ENCODE data around the gene IGSF8. TPM values are rescaled to one million over a fixed set of nuclear protein-coding genes. Genes with fewer than 3 reads are reported as not detected.

IGSF8 gene
- total RNA-seq, 1 donor from 2014 or later, result 42.8 TPM

DNA sequence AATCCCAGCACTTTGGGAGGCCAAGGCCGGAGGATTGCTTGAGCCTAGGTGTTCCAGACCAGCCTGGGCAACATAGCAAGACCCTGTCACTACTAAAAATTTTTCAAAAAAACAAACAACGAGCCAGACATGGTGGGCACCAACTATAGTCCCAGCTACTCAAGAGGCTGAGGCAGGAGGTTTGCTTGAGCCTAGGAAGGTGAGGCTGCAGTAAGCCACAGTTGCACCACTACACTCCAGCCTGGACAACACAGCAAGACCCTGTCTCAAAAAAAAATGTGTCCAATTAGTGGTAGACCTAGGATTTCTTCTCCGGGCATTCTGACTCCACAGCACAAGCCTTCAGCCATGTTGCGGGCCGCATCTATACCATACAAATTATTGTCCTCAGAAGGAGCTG is 6.7 kb upstream of the IGSF8 start:
- Mint-ChIP-seq H3K27me3 (ENCODE audit: low read depth, unreplicated experiment) (peaks cover 12% of the 10 kb centered on the region), H3K4me3 (ENCODE audit: unreplicated experiment) (no peak overlapping the region), H3K9me3 (ENCODE audit: unreplicated experiment) (peaks cover 2% of the 10 kb centered on the region), H3K27ac (ENCODE audit: unreplicated experiment) (no peak overlapping the region), H3K4me1 (ENCODE audit: low read depth, unreplicated experiment) (peaks cover 32% of the 10 kb centered on the region), H3K36me3 (ENCODE audit: low read depth, unreplicated experiment) (no peaks in the 10 kb centered on the region)
- no peaks in the 10 kb centered on the region for H4K20me1 ChIP-seq (ENCODE audit: insufficient read depth, low read length)
- H3K4me3 ChIP-seq (ENCODE audit: insufficient read depth, low read depth, low read length), result no peak overlapping the region
- no peaks in the 10 kb centered on the region for H3K9me3 ChIP-seq (ENCODE audit: insufficient read depth, low read depth, low read length)
- H3K4me2 ChIP-seq (ENCODE audit: low read length), result no peak overlapping the region
- DNase-seq (ENCODE audit: low read depth) (no peak), FAIRE-seq (no peak)
- H3K9ac ChIP-seq (ENCODE audit: low read length), result no peak overlapping the region
- no peaks in the 10 kb centered on the region for H3K79me2 ChIP-seq (ENCODE audit: insufficient read depth, low read length)
- H3K4me1 ChIP-seq (ENCODE audit: insufficient read depth, low read length), result peaks cover 6% of the 10 kb centered on the region
- no peak overlapping the region for H3K27ac ChIP-seq (ENCODE audit: low read depth, low read length)
- H2AFZ ChIP-seq (ENCODE audit: low read depth, low read length), result no peak overlapping the region
- peaks cover 10% of the 10 kb centered on the region for H3K27me3 ChIP-seq (ENCODE audit: insufficient read depth, low read length)
- H3K36me3 ChIP-seq (ENCODE audit: insufficient read depth, low read length), result no peaks in the 10 kb centered on the region
- TF ChIP-seq, protein P1, sequence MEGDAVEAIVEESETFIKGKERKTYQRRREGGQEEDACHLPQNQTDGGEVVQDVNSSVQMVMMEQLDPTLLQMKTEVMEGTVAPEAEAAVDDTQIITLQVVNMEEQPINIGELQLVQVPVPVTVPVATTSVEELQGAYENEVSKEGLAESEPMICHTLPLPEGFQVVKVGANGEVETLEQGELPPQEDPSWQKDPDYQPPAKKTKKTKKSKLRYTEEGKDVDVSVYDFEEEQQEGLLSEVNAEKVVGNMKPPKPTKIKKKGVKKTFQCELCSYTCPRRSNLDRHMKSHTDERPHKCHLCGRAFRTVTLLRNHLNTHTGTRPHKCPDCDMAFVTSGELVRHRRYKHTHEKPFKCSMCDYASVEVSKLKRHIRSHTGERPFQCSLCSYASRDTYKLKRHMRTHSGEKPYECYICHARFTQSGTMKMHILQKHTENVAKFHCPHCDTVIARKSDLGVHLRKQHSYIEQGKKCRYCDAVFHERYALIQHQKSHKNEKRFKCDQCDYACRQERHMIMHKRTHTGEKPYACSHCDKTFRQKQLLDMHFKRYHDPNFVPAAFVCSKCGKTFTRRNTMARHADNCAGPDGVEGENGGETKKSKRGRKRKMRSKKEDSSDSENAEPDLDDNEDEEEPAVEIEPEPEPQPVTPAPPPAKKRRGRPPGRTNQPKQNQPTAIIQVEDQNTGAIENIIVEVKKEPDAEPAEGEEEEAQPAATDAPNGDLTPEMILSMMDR (IDR thresholded peaks at IDR 0.05; ENCODE audit: insufficient read depth, low read depth, low read length), result no peak
- no peak for TF ChIP-seq EZH2 (IDR thresholded peaks at IDR 0.05; ENCODE audit: insufficient read depth, low read length)

DNA sequence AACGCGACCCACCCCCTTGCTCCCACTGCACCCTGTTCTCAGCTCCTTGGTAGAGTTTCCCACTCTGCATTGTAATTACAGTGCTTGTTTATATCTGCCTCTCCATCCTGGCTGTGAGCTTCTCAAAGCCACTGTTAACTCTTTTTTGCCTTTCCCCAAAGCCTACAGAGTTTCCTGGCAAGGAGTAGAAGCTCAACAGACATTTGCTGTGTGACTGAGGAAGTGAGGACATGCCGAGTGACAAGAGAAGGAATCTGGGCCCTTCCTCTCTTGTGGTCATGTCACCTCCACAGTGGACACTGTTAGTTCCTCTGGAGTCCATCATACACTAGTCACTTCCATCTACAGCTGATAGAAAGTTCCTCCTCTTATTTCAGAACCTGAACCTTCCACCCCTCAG is 6.1 kb upstream of the IGSF8 start:
- no peaks in the 10 kb centered on the region for H3K36me3 ChIP-seq (ENCODE audit: insufficient read depth, low read length)
- Mint-ChIP-seq H3K27ac (ENCODE audit: unreplicated experiment) (no peak overlapping the region), H3K36me3 (ENCODE audit: low read depth, unreplicated experiment) (no peaks in the 10 kb centered on the region), H3K27me3 (ENCODE audit: low read depth, unreplicated experiment) (peaks cover 7% of the 10 kb centered on the region), H3K9me3 (ENCODE audit: unreplicated experiment) (peaks cover 2% of the 10 kb centered on the region), H3K4me1 (ENCODE audit: low read depth, unreplicated experiment) (peaks cover 32% of the 10 kb centered on the region), H3K4me3 (ENCODE audit: unreplicated experiment) (no peak overlapping the region)
- H3K27me3 ChIP-seq (ENCODE audit: insufficient read depth, low read length), result peaks cover 10% of the 10 kb centered on the region
- no peaks in the 10 kb centered on the region for H4K20me1 ChIP-seq (ENCODE audit: insufficient read depth, low read length)
- FAIRE-seq (no peak), DNase-seq (ENCODE audit: low read depth) (no peak)
- H3K4me3 ChIP-seq (ENCODE audit: insufficient read depth, low read depth, low read length), result no peak overlapping the region
- no peak for TF ChIP-seq EZH2 (IDR thresholded peaks at IDR 0.05; ENCODE audit: insufficient read depth, low read length)
- H3K9ac ChIP-seq (ENCODE audit: low read length), result no peak overlapping the region
- H2AFZ ChIP-seq (ENCODE audit: low read depth, low read length), result no peak overlapping the region
- H3K4me1 ChIP-seq (ENCODE audit: insufficient read depth, low read length), result peaks cover 6% of the 10 kb centered on the region
- H3K4me2 ChIP-seq (ENCODE audit: low read length), result no peak overlapping the region
- no peak overlapping the region for H3K27ac ChIP-seq (ENCODE audit: low read depth, low read length)
- H3K9me3 ChIP-seq (ENCODE audit: insufficient read depth, low read depth, low read length), result no peaks in the 10 kb centered on the region
- no peaks in the 10 kb centered on the region for H3K79me2 ChIP-seq (ENCODE audit: insufficient read depth, low read length)

DNA sequence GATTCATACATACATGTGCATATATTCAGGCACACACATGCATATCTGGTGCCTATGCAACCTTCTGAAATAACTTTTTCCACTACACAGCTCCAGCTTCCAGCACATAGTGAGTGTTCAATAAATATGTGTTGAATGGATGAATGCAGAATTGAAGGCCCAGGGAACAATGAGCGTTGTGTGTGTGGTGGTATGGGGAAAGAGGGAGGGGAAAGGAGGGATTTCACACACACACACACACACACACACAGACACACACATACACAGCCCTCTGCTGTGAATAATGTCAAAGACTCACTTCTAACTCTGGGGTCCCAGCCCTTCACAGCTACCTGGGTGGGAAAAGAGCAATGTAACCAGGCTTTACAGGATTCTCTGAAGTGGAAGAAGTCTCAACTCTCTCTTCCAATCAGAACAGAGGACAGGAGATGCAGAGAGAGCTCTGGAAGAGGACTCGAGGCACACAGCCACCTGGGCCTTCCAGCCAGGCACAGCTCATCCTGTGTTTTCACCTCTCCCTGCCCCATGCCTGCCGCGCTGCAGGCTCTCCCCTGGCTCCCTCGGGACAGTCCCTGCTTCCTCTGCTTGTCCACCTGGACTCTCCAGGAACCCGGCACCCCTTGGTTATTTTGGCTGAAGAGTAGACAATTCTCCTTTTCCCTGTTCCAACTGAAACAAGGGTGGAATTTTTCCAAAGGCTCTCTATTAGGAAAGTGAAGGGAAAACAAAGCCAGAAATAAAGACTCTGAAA is 5.4 kb upstream of the IGSF8 start:
- DNase-seq (ENCODE audit: low read depth), result no peak
- no peaks in the 10 kb centered on the region for H4K20me1 ChIP-seq (ENCODE audit: insufficient read depth, low read length)
- H3K36me3 ChIP-seq (ENCODE audit: insufficient read depth, low read length), result no peaks in the 10 kb centered on the region
- Mint-ChIP-seq H3K36me3 (ENCODE audit: low read depth, unreplicated experiment) (no peaks in the 10 kb centered on the region), H3K4me3 (ENCODE audit: unreplicated experiment) (no peak overlapping the region), H3K9me3 (ENCODE audit: unreplicated experiment) (peaks cover 2% of the 10 kb centered on the region), H3K27ac (ENCODE audit: unreplicated experiment) (no peak overlapping the region), H3K4me1 (ENCODE audit: low read depth, unreplicated experiment) (peaks cover 29% of the 10 kb centered on the region), H3K27me3 (ENCODE audit: low read depth, unreplicated experiment) (peaks cover 4% of the 10 kb centered on the region)
- H3K4me2 ChIP-seq (ENCODE audit: low read length), result no peak overlapping the region
- H3K27me3 ChIP-seq (ENCODE audit: insufficient read depth, low read length), result peaks cover 10% of the 10 kb centered on the region
- H2AFZ ChIP-seq (ENCODE audit: low read depth, low read length), result no peak overlapping the region
- no peak for FAIRE-seq
- H3K9me3 ChIP-seq (ENCODE audit: insufficient read depth, low read depth, low read length), result no peaks in the 10 kb centered on the region
- peaks cover 9% of the 10 kb centered on the region for H3K4me1 ChIP-seq (ENCODE audit: insufficient read depth, low read length)
- no peak overlapping the region for H3K27ac ChIP-seq (ENCODE audit: low read depth, low read length)
- H3K79me2 ChIP-seq (ENCODE audit: insufficient read depth, low read length), result no peaks in the 10 kb centered on the region
- TF ChIP-seq, protein P1 (IDR thresholded peaks at IDR 0.05; ENCODE audit: insufficient read depth, low read depth, low read length), result no peak
- TF ChIP-seq EZH2 (IDR thresholded peaks at IDR 0.05; ENCODE audit: insufficient read depth, low read length), result no peak
- no peak overlapping the region for H3K4me3 ChIP-seq (ENCODE audit: insufficient read depth, low read depth, low read length)
- no peak overlapping the region for H3K9ac ChIP-seq (ENCODE audit: low read length)
